GM12878 (cell line): ENCODE data around the gene CALML4. TPM values are rescaled to one million over a fixed set of nuclear protein-coding genes. Genes with fewer than 3 reads are reported as not detected.
"Not testable (repeated sequence)": the region's sequence is repeated elsewhere in the genome, so short reads cannot be mapped to it uniquely, and the experiment has no call there.

Source experiments
- ATAC-seq: fragments of 200-7000 bp; cut with Tn5 transposase; 3 replicates; pipeline ENCODE4 v1.9.1; 2020; ENCODE audit warnings: mild to moderate bottlenecking, moderate library complexity
- BruUV-seq: library from RNA; stranded (reverse); fragments of 400-500 nt; replicated peaks from 2 replicates; lab custom pipeline; 2021; lab: Mats Ljungman, UMichigan
- CTCF ChIA-PET: fragments of 300-600 bp; sonication (Branson Sonifier 250); formaldehyde crosslinking; extraction: SDS; loops from one replicate; lab custom pipeline; 2021; ENCODE audit warnings: inconsistent platforms; lab: Yijun Ruan, JAX
- POLR2A ChIA-PET: fragments of 350-600 bp; formaldehyde crosslinking; extraction: SDS; loops from one replicate; lab custom pipeline; 2021; ENCODE audit warnings: inconsistent platforms; lab: Charles Lee
- RAD21 ChIA-PET: fragments of 300-600 bp; sonication (Branson Sonifier 250); formaldehyde crosslinking; loops from one replicate; lab custom pipeline; 2023; ENCODE audit warnings: antibody characterized with exemption; ENCODE audit not compliant: unreplicated experiment; lab: Charles Lee
- SMC1A ChIA-PET: fragments of 300-600 bp; sonication (Branson Sonifier 250); formaldehyde crosslinking; loops from one replicate; lab custom pipeline; 2023; ENCODE audit not compliant: unreplicated experiment, uncharacterized antibody; lab: Charles Lee
- DNase-seq: peaks from one replicate; pipeline ENCODE4 v3.0.0-alpha.2; 2011; ENCODE audit warnings: low read depth, low spot score
- FAIRE-seq: peaks from 3 replicates; lab custom pipeline; 2011; peaks lifted over from hg19 to GRCh38; lab: Jason Lieb, UNC
- H2AFZ ChIP-seq: 2 replicates; pipeline ENCODE4 v1.6.0; 2011; ENCODE audit warnings: low read depth, low read length, control low read depth; ENCODE audit not compliant: control insufficient read depth
- H3K27ac ChIP-seq: 2 replicates; pipeline ENCODE4 v1.5.1; 2011; ENCODE audit warnings: control low read depth; ENCODE audit not compliant: control insufficient read depth, insufficient read depth
- H3K27me3 ChIP-seq, 2 experiments: replicated peaks in 1 of 2; 2 replicates each; pipeline versions ENCODE4 v1.6.0 to v1.6.1; 2011; ENCODE audit warnings: low read length in 1 of 2; ENCODE audit not compliant: control insufficient read depth in 2 of 2, insufficient read depth in 2 of 2
- H3K36me3 ChIP-seq, 2 experiments: 2 replicates each; pipeline ENCODE4 v1.5.1; 2011; ENCODE audit warnings: low read length in 1 of 2; ENCODE audit not compliant: control insufficient read depth in 2 of 2, insufficient read depth in 2 of 2
- H3K4me1 ChIP-seq: 2 replicates; pipeline ENCODE4 v1.6.1; 2011; ENCODE audit warnings: mild to moderate bottlenecking, low read length, moderate library complexity, mixed read lengths; ENCODE audit not compliant: control insufficient read depth, insufficient read depth
- H3K4me2 ChIP-seq: 2 replicates; pipeline ENCODE4 v1.6.0; 2011; ENCODE audit warnings: control low read depth; ENCODE audit not compliant: control insufficient read depth, insufficient read depth
- H3K4me3 ChIP-seq: fragments of 200-600 bp; sonication (generic); 2 replicates; pipeline ENCODE4 v1.5.1; 2016
- H3K79me2 ChIP-seq: 2 replicates; pipeline ENCODE4 v1.6.0; 2011; ENCODE audit warnings: low read length; ENCODE audit not compliant: control insufficient read depth, insufficient read depth
- H3K9ac ChIP-seq: 2 replicates; pipeline ENCODE4 v1.8.0; 2011; ENCODE audit warnings: low read length, control low read depth, mixed read lengths; ENCODE audit not compliant: control insufficient read depth, insufficient read depth
- H3K9me3 ChIP-seq: replicated peaks from 3 replicates; pipeline ENCODE4 v1.5.1; 2011; ENCODE audit warnings: mild to moderate bottlenecking, low read length; ENCODE audit not compliant: control insufficient read depth, insufficient read depth
- H4K20me1 ChIP-seq: 2 replicates; pipeline ENCODE4 v1.6.0; 2011; ENCODE audit not compliant: control insufficient read depth, insufficient read depth
- BACH1 ChIP-seq: fragments of 450-650 bp; IDR thresholded peaks from 2 replicates; pipeline ENCODE4 v1.6.1; 2017; ENCODE audit warnings: mild to moderate bottlenecking, borderline replicate concordance
- E2F4 ChIP-seq: IDR thresholded peaks from 2 replicates; pipeline ENCODE4 v1.6.1; 2012; ENCODE audit warnings: low read depth, low read length, improper control_type of control experiment
- EP300 ChIP-seq, 2 experiments: fragments of 150-350 bp in 1 of 2; IDR thresholded peaks; 2 replicates each; pipeline ENCODE4 v1.6.1; 2011 to 2012; ENCODE audit warnings: low read depth in 2 of 2, low read length in 2 of 2, borderline replicate concordance in 1 of 2, improper control_type of control experiment in 1 of 2, inconsistent platforms in 1 of 2; ENCODE audit not compliant: control insufficient read depth in 1 of 2
- EZH2 ChIP-seq: IDR thresholded peaks from 2 replicates; pipeline ENCODE4 v1.6.1; 2012; ENCODE audit warnings: low read depth, mild to moderate bottlenecking, control low read depth, inconsistent platforms, low read length, borderline replicate concordance; ENCODE audit not compliant: control insufficient read depth
- GABPA ChIP-seq: IDR thresholded peaks from 2 replicates; pipeline ENCODE4 v1.6.1; 2014; ENCODE audit warnings: antibody characterized with exemption, low read depth, mild to moderate bottlenecking, inconsistent platforms
- HCFC1 ChIP-seq: fragments of 150-350 bp; IDR thresholded peaks from 2 replicates; pipeline ENCODE4 v1.6.1; 2014; ENCODE audit warnings: low read length
- NFYA ChIP-seq: IDR thresholded peaks from 2 replicates; pipeline ENCODE4 v1.6.1; 2011; ENCODE audit warnings: low read depth, mild to moderate bottlenecking, low read length, improper control_type of control experiment, borderline replicate concordance
- SRF ChIP-seq, 2 experiments: IDR thresholded peaks; 2 replicates each; pipeline ENCODE4 v1.6.1; 2011; ENCODE audit warnings: low read depth in 2 of 2, low read length in 2 of 2, mild to moderate bottlenecking in 1 of 2, moderate library complexity in 1 of 2
- TCF3 ChIP-seq: IDR thresholded peaks from 2 replicates; pipeline ENCODE4 v1.6.1; 2012; ENCODE audit warnings: low read depth, mild to moderate bottlenecking, low read length, borderline replicate concordance; ENCODE audit not compliant: insufficient read depth
- WGBS: methylation state at CpG from one replicate; pipeline ENCODE4 v1.1.6; 2016; ENCODE audit warnings: low lambda C conversion rate; ENCODE audit not compliant: insufficient replicate concordance, insufficient coverage; ENCODE audit errors: missing lambda C conversion rate; 5-methylcytosine and 5-hydroxymethylcytosine counted together
- in situ Hi-C: fragments of 300-500 bp; cut with MboI; formaldehyde crosslinking; loops from 9 replicates; pipeline ENCODE4 v1.14.3; 2018; ENCODE audit warnings: mixed read lengths
- intact Hi-C: fragments of 100-400 bp; cut with micrococcal nuclease; formaldehyde crosslinking; loops from one replicate; pipeline ENCODE4 v1.14.2; 2022; ENCODE audit not compliant: unreplicated experiment
- polyA plus RNA-seq, 11 experiments: library from polyadenylated mRNA; depleted of rRNA in 4 of 11; unstranded in 6 of 11; stranded (reverse) in 5 of 11; fragments of >200 nt; fragmentation: Nextera tagmentation in 4 of 11; fragmentation: Illumina TruSeq in 1 of 11; extraction: Ambion mirVana in 4 of 11; extraction: Trizol in 1 of 11; gene quantifications; 1 replicate in 1 of 11; 2 replicates in 10 of 11; pipeline versions ENCODE4 v1.2.1 to v1.2.3, GENCODE V29; 2011 to 2016; ENCODE audit warnings: inconsistent platforms in 2 of 11, missing spikeins in 2 of 11, low read depth in 1 of 11
- total RNA-seq, 4 experiments: library from RNA; depleted of rRNA in 3 of 4; stranded (reverse); fragments of >200 nt in 3 of 4; fragmentation: Illumina TruSeq in 1 of 4; extraction: Trizol in 1 of 4; gene quantifications; 2 replicates each; pipeline versions ENCODE4 v1.2.1 to v1.2.3, GENCODE V29; 2013 to 2021

Gene CALML4
- total and polyA plus RNA-seq, 10 of the 15 experiments (the other 5 are each of a cell fraction or from before 2014, with no cell fraction given), result 1.7 to 15.9 (median 5.1) TPM

GRCh38 chr15:68235022-68235421 lies 29.9 kb upstream of the CALML4 start:
- WGBS, result 38% methylated on average over 4 of the region's 4 CpGs
- Histone ChIP-seq H3K4me2 (no peak overlapping the region), H3K4me1 (peaks cover 7% of the 10 kb centered on the region), H3K27me3 (no peaks in the 10 kb centered on the region), H3K4me3 (no peak overlapping the region), H3K27ac (no peak overlapping the region)
- no TSS peak for BruUV-seq
- POLR2A ChIA-PET, result no interaction called here
- TF ChIP-seq HCFC1, result no peak
- no peak for TF ChIP-seq TCF3
- no peak for TF ChIP-seq E2F4
- TF ChIP-seq GABPA, result no peak
- no peak for TF ChIP-seq SRF (IDR thresholded peaks at IDR 0.05; ENCODE audit: low read depth in 2 of 2, low read length in 2 of 2)
- no peak for TF ChIP-seq BACH1
- no peak for TF ChIP-seq EZH2
- no peak for TF ChIP-seq EP300 (IDR thresholded peaks at IDR 0.05; ENCODE audit: borderline replicate concordance in 1 of 2, control insufficient read depth in 1 of 2, low read depth in 2 of 2, low read length in 2 of 2)
- TF ChIP-seq NFYA, result no peak
- TF ChIP-seq, all 136 proteins: peak for 0
- intact Hi-C loops, result no loop called here
- ChIA-PET RAD21 (interaction anchor here (0.9 kb wide), 1 partner anchor 16 kb away, joined by 3 read pairs; no protein-coding TSS in a partner anchor), SMC1A (no interaction called here), CTCF (interaction anchor here (3.1 kb wide), 1 partner anchor 18 kb away, joined by 14 read pairs; no protein-coding TSS in a partner anchor)
- DNase-seq (no peak), FAIRE-seq (no peak), ATAC-seq (no peak)
- no peaks in the 10 kb centered on the region for H3K79me2 ChIP-seq
- no peaks in the 10 kb centered on the region for H3K9me3 ChIP-seq
- in situ Hi-C loops, result no loop called here
- H2AFZ ChIP-seq, result no peak overlapping the region
- no peaks in the 10 kb centered on the region for H3K36me3 ChIP-seq
- H4K20me1 ChIP-seq, result no peaks in the 10 kb centered on the region
- H3K9ac ChIP-seq, result no peak overlapping the region

DNA sequence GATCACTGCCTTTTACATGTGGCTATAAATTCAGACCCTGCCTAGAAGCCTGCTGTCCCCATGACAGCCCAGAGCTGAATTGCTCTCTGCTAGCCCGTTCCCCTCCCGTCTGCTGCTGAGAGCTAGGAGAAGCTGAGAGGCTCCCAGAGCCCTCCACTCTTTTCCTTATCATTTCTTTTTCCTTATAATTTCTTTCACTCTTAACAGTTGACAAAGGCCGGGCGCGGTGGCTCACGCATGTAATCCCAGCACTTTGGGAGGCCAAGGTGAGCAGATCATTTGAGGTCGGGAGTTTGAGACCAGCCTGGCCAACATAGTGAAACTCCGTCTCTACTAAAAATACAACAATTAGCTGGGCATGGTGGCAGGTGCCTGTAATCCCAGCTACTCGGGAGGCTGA lies 29.4 kb upstream of the CALML4 start:
- 91% methylated on average over 9 of the region's 9 CpGs for WGBS
- FAIRE-seq, H4K20me1 ChIP-seq, BruUV-seq, H3K4me2 ChIP-seq, H3K9me3 ChIP-seq, DNase-seq, H3K4me3 ChIP-seq, H3K27me3 ChIP-seq, H3K79me2 ChIP-seq, ATAC-seq, H3K36me3 ChIP-seq, H2AFZ ChIP-seq, SMC1A ChIA-PET, H3K27ac ChIP-seq, POLR2A ChIA-PET, H3K9ac ChIP-seq, intact Hi-C loops, H3K4me1 ChIP-seq, in situ Hi-C loops: not testable (repeated sequence)
- ChIA-PET RAD21 (interaction anchor here (0.9 kb wide), 1 partner anchor 16 kb away, joined by 3 read pairs; no protein-coding TSS in a partner anchor), CTCF (interaction anchor here (3.1 kb wide), 1 partner anchor 18 kb away, joined by 14 read pairs; no protein-coding TSS in a partner anchor)
